Natural killer cell (primary cell): ENCODE results near the gene TCERG1L. TPM values are rescaled to one million over a fixed set of nuclear protein-coding genes. Genes with fewer than 3 reads are reported as not detected.

Experiments used
- ATAC-seq, 3 donors: fragments of 150-1000 bp in 2 of 3; fragments of 200-7000 bp in 1 of 3; cut with Tn5 transposase; 1 replicate in 1 of 3; 2 replicates in 2 of 3; pipeline ENCODE4 v1.10.0; 2021; ENCODE audit warnings: mild to moderate bottlenecking in 2 of 3, moderate library complexity in 2 of 3
- DNase-seq, 2 donors: peaks; one replicate each; pipeline versions ENCODE4 v3.0.0 to v3.0.0-alpha.2; 2013 to 2021; ENCODE audit warnings: mixed read lengths in 1 of 2
- H3K27ac ChIP-seq: one replicate; pipeline ENCODE4 v1.5.1; 2013; ENCODE audit warnings: mild to moderate bottlenecking, low read length
- H3K27me3 ChIP-seq: one replicate; pipeline ENCODE4 v1.6.1; 2013; ENCODE audit warnings: low read length; ENCODE audit not compliant: control insufficient read depth, insufficient read depth
- H3K36me3 ChIP-seq: one replicate; pipeline ENCODE4 v1.6.1; 2013; ENCODE audit warnings: low read length; ENCODE audit not compliant: control insufficient read depth, insufficient read depth
- H3K4me1 ChIP-seq: one replicate; pipeline ENCODE4 v1.6.1; 2013; ENCODE audit warnings: low read length; ENCODE audit not compliant: control insufficient read depth, insufficient read depth
- H3K4me3 ChIP-seq: one replicate; pipeline ENCODE4 v1.5.1; 2013; ENCODE audit warnings: low read length
- H3K9me3 ChIP-seq: one replicate; pipeline ENCODE4 v1.6.1; 2013; ENCODE audit warnings: low read length; ENCODE audit not compliant: control insufficient read depth, insufficient read depth
- H3K27ac Mint-ChIP-seq, 2 donors: one replicate each; pipeline ENCODE4 v1.8.0; 2022; ENCODE audit warnings: mild to moderate bottlenecking in 2 of 2, mixed read lengths in 2 of 2, moderate library complexity in 1 of 2
- H3K27me3 Mint-ChIP-seq, 2 donors: one replicate each; pipeline ENCODE4 v1.8.0; 2022; ENCODE audit warnings: low read depth in 2 of 2, mixed read lengths in 2 of 2
- H3K36me3 Mint-ChIP-seq: one replicate; pipeline ENCODE4 v1.8.0; 2022; ENCODE audit warnings: mixed read lengths
- H3K4me1 Mint-ChIP-seq, 2 donors: one replicate each; pipeline ENCODE4 v1.8.0; 2022; ENCODE audit warnings: mixed read lengths in 2 of 2
- H3K4me3 Mint-ChIP-seq: one replicate; pipeline ENCODE4 v1.8.0; 2022; ENCODE audit warnings: mild to moderate bottlenecking, moderate library complexity, mixed read lengths
- H3K9me3 Mint-ChIP-seq, 2 donors: one replicate each; pipeline ENCODE4 v1.8.0; 2022; ENCODE audit warnings: mixed read lengths in 2 of 2
- WGBS: methylation state at CpG from one replicate; pipeline ENCODE4 v1.1.7; 2013; ENCODE audit warnings: missing lambda C conversion rate; ENCODE audit not compliant: insufficient coverage; 5-methylcytosine and 5-hydroxymethylcytosine counted together
- intact Hi-C: fragments of 100-400 bp; cut with micrococcal nuclease; formaldehyde crosslinking; loops from one replicate; pipeline ENCODE4 v1.14.2; 2022
- total RNA-seq, 4 donors: library from RNA; stranded (reverse); fragments of 120-200 nt in 1 of 4; gene quantifications; one replicate each; pipeline versions ENCODE4 v1.2.3 to v1.2.4, GENCODE V29; 2013 to 2022
- TF ChIP-seq, protein P1 (sequence below): fragments of 200-600 bp; IDR thresholded peaks from one replicate; pipeline ENCODE4 v1.8.0; 2022; ENCODE audit warnings: antibody characterized with exemption

The TCERG1L gene
- total RNA-seq, 3 donors from 2014 or later (not counting 1 experiment from before 2014, with no cell fraction given): 0.48 TPM; not detected in 2

- WGBS: 38% methylated on average over 14 of the region's 14 CpGs
- TF ChIP-seq, protein P1, sequence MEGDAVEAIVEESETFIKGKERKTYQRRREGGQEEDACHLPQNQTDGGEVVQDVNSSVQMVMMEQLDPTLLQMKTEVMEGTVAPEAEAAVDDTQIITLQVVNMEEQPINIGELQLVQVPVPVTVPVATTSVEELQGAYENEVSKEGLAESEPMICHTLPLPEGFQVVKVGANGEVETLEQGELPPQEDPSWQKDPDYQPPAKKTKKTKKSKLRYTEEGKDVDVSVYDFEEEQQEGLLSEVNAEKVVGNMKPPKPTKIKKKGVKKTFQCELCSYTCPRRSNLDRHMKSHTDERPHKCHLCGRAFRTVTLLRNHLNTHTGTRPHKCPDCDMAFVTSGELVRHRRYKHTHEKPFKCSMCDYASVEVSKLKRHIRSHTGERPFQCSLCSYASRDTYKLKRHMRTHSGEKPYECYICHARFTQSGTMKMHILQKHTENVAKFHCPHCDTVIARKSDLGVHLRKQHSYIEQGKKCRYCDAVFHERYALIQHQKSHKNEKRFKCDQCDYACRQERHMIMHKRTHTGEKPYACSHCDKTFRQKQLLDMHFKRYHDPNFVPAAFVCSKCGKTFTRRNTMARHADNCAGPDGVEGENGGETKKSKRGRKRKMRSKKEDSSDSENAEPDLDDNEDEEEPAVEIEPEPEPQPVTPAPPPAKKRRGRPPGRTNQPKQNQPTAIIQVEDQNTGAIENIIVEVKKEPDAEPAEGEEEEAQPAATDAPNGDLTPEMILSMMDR: no peak
- Histone ChIP-seq H3K36me3 (no peaks in the 10 kb centered on the region), H3K27me3 (no peaks in the 10 kb centered on the region), H3K4me3 (no peak overlapping the region), H3K4me1 (no peaks in the 10 kb centered on the region), H3K27ac (no peak overlapping the region), H3K9me3 (no peaks in the 10 kb centered on the region)
- peaks cover 0 to 10% of the 10 kb centered on the region in 2 donors for H3K4me1 Mint-ChIP-seq
- DNase-seq: no peak
- no peaks in the 10 kb centered on the region for H3K9me3 Mint-ChIP-seq
- H3K36me3 Mint-ChIP-seq: no peaks in the 10 kb centered on the region
- intact Hi-C loops: no loop called here
- ATAC-seq: no peak
- no peak overlapping the region for H3K27ac Mint-ChIP-seq
- H3K27me3 Mint-ChIP-seq: peaks cover 0 to 7% of the 10 kb centered on the region in 2 donors
- H3K4me3 Mint-ChIP-seq: no peak overlapping the region
These were observed 61.6 kb downstream of the TCERG1L start for GRCh38 chr10:131249955-131250344.

GRCh38 chr10:131249238-131249954, 62.1 kb downstream of the TCERG1L start:
- no peaks in the 10 kb centered on the region for H3K27me3 ChIP-seq
- no peaks in the 10 kb centered on the region for H3K9me3 Mint-ChIP-seq
- no peak overlapping the region for H3K4me3 Mint-ChIP-seq
- no peaks in the 10 kb centered on the region for H3K4me1 ChIP-seq
- H3K36me3 Mint-ChIP-seq: no peaks in the 10 kb centered on the region
- no peak overlapping the region for H3K27ac ChIP-seq
- no peak overlapping the region for H3K4me3 ChIP-seq
- H3K9me3 ChIP-seq: no peaks in the 10 kb centered on the region
- H3K27me3 Mint-ChIP-seq: peaks cover 0 to 7% of the 10 kb centered on the region in 2 donors
- DNase-seq (no peak), ATAC-seq (no peak)
- no peak overlapping the region for H3K27ac Mint-ChIP-seq
- TF ChIP-seq, protein P1: no peak
- 79% methylated on average over 16 of the region's 16 CpGs for WGBS
- H3K4me1 Mint-ChIP-seq: peaks cover 0 to 10% of the 10 kb centered on the region in 2 donors
- intact Hi-C loops: no loop called here
- H3K36me3 ChIP-seq: no peaks in the 10 kb centered on the region

DNA sequence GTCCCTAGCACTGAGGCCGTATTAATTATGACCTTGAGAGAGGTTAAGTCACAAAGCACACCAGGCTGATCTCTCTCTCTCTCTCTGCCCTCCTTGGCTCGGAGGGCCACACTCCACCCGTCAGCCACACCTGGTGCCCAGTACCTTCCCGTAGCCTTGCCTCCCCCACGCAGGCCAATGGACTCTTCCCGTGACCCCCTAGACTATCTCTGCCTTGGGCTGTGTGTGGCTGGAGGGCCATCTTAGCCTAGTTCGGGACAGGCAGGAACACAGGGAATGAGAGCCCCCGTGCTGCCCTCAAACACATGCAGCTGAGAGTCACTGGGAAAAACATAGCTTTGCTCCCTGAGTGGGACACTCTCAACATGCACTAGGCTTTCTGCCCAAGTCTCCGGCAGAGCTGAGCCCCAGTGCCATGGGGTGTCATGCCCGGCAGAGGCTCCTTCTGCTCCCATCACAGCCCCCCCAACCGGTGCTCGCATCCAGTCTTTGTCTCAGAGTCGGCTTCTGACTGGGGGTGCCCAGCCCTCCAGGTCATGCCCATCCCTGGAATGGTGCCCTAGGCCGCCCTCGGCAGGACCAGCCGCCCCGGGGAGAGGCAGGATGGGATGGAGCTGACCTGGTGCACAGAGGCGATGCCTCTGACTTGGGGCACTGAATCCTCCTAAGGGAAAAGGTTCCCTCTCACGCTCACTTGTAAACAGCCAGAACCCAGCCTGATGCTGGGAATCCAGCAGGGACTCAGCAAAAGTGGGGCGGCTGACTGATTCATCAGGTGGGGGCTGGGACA, 63.0 kb downstream of the TCERG1L start:
- H3K36me3 Mint-ChIP-seq: no peaks in the 10 kb centered on the region
- no peaks in the 10 kb centered on the region for H3K9me3 Mint-ChIP-seq
- H3K9me3 ChIP-seq: no peaks in the 10 kb centered on the region
- TF ChIP-seq, protein P1: no peak
- intact Hi-C loops: no loop called here
- H3K27ac ChIP-seq: no peak overlapping the region
- no peak overlapping the region for H3K4me3 ChIP-seq
- H3K4me3 Mint-ChIP-seq: no peak overlapping the region
- WGBS: 89% methylated on average over 20 of the region's 20 CpGs
- H3K4me1 Mint-ChIP-seq: peaks cover 0 to 10% of the 10 kb centered on the region in 2 donors
- DNase-seq: no peak
- no peak for ATAC-seq
- H3K4me1 ChIP-seq: no peaks in the 10 kb centered on the region
- peaks cover 0 to 7% of the 10 kb centered on the region in 2 donors for H3K27me3 Mint-ChIP-seq
- no peak overlapping the region for H3K27ac Mint-ChIP-seq
- no peaks in the 10 kb centered on the region for H3K36me3 ChIP-seq
- no peaks in the 10 kb centered on the region for H3K27me3 ChIP-seq
